AG08395 (cell line): ENCODE data around the gene NDUFB2.
"Not testable (repeated sequence)": the region's sequence is repeated elsewhere in the genome, so short reads cannot be mapped to it uniquely, and the experiment has no call there.

Source experiments
- DNase-seq: peaks from one replicate; pipeline ENCODE4 v3.0.0; 2012; ENCODE audit warnings: mixed read lengths, low spot score

Gene NDUFB2

GRCh38 chr7:140734729-140735128 lies 38.2 kb downstream of the NDUFB2 start:
- no peak for DNase-seq

GRCh38 chr7:140738280-140738679 lies 41.8 kb downstream of the NDUFB2 start:
- DNase-seq = no peak

DNA sequence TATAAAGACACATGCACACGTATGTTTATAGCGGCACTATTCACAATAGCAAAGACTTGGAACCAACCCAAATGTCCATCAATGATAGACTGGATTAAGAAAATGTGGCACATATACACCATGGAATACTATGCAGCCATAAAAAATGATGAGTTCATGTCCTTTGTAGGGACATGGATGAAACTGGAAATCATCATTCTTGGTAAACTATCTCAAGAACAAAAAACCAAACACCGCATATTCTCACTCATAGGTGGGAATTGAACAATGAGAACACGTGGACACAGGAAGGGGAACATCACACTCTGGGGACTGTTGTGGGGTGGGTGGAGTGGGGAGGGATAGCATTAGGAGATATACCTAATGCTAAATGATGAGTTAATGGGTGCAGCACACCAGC lies 46.7 kb downstream of the NDUFB2 start:
- not testable (repeated sequence) for DNase-seq

- no peak for DNase-seq
These were observed 47.5 kb downstream of the NDUFB2 start for GRCh38 chr7:140744005-140744404.

DNA sequence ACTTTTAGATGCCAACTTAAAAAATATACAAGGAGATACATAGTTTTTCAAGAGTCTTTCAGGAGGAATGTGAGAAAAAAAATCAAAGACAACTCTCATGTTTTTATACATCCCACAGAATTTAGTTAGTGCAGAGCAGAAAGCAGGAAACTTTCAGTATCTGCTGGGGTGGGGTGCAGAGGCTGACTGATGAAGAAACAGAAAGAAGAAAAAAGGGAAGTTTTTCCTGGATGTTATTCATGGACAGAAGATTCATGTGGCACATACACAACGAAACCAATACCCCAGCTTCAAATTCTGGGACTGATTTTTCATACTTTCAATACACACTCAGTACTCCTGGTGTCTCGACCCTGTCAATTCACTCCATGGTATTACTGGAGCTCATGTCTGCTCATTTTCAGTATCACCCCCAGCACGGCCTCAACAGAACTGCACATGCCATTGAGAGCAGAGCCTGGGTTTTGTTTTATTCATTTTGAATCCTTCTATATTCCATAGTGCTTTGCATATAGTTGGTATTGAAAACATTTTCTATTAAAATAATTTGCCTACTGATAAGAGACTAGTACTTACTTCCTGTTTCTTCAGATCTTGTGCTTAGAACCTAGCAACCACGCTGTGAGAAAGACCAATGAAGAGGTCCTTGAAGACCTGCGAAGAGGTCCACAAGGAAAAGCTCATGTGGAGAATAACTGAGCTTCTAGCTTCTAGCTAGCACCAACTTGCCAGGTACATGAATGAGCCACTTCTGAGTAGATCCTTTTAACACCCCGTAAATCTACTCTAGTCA lies 49.0 kb downstream of the NDUFB2 start:
- no peak for DNase-seq

DNA sequence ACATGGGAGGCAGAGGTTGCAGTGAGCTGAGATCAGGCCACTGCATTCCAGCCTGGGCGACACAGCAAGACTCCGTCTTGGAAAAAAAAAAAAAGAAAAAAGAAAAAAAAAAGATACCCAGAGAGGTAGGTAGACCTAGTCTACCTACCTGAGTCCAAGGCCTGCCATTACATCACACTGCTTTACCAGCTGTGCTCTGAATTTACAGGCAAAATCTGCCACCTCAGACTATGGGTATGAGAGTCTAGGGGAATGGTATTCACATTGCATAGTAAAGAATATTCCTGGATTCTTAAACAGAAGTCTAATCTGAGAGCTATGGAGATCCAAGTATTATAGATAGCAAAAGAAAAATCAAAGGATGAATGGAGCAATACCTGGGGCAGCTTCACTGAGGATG lies 50.2 kb downstream of the NDUFB2 start:
- no peak for DNase-seq

DNA sequence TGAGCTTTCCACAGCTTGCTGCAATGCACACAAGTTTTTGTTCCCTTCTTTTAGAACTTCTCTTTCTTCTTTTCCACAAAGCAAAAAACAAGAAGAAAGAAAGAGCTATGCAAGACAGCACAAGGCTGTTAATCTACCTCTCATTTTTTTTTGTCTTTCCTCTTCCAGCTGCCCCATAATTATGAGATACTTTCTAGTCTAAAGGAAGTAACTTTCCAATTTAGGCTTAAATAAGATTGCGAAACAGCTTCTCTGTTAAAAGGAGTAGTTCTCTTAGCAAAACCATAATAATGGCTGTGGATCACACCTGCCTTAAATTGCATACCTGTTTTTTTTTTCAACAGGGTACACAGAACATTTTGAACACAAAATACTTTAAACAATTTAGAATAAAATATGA lies 56.0 kb downstream of the NDUFB2 start:
- DNase-seq = no peak

- DNase-seq = no peak
These were observed 58.0 kb downstream of the NDUFB2 start for GRCh38 chr7:140754506-140754905.
